NCI-H748 (cell line): ENCODE measurements around the gene PTH1R.

ENCODE experiments used
- DNase-seq: peaks from one replicate; lab custom pipeline; 2025; ENCODE audit not compliant: unreplicated experiment; lab: John Stamatoyannopoulos, UW

Gene PTH1R

GRCh38 chr3:46849686-46850467 lies 27.6 kb upstream of the PTH1R start:
- no peak for DNase-seq

- DNase-seq = no peak
Measured at GRCh38 chr3:46850468-46850779, 27.1 kb upstream of the PTH1R start.

GRCh38 chr3:46851364-46852333 lies 25.9 kb upstream of the PTH1R start:
- DNase-seq = no peak

- DNase-seq = no peak
Measured at GRCh38 chr3:46852334-46852720, 25.2 kb upstream of the PTH1R start.

GRCh38 chr3:46852839-46853355 lies 24.6 kb upstream of the PTH1R start:
- DNase-seq = no peak

GRCh38 chr3:46853441-46854415 lies 23.8 kb upstream of the PTH1R start:
- no peak for DNase-seq

GRCh38 chr3:46854555-46854991 lies 22.9 kb upstream of the PTH1R start:
- no peak for DNase-seq

GRCh38 chr3:46856576-46857471 lies 20.7 kb upstream of the PTH1R start:
- DNase-seq = no peak

GRCh38 chr3:46857485-46858341 lies 19.8 kb upstream of the PTH1R start:
- no peak for DNase-seq

- DNase-seq = no peak
Measured at GRCh38 chr3:46858456-46858855, 19.1 kb upstream of the PTH1R start.

GRCh38 chr3:46859001-46859710 lies 18.4 kb upstream of the PTH1R start:
- no peak for DNase-seq

GRCh38 chr3:46860017-46860809 lies 17.3 kb upstream of the PTH1R start:
- DNase-seq = peak; percentile 1

- no peak for DNase-seq
Measured at GRCh38 chr3:46860810-46861604, 16.5 kb upstream of the PTH1R start.

- no peak for DNase-seq
Measured at GRCh38 chr3:46861605-46862368, 15.7 kb upstream of the PTH1R start.

- no peak for DNase-seq
Measured at GRCh38 chr3:46862369-46863025, 15.0 kb upstream of the PTH1R start.
